ENCODE measurements around the gene IGIP.

- TF ChIP-seq FOXM1 (IDR thresholded peaks at IDR 0.05; ENCODE audit: low read depth) (no peak), POLR2AphosphoS5 (IDR thresholded peaks at IDR 0.05; ENCODE audit: low read depth, low read length) (no peak), USF2 (IDR thresholded peaks at IDR 0.05; ENCODE audit: borderline replicate concordance, low read depth, low read length) (no peak), GABPA (IDR thresholded peaks at IDR 0.05; ENCODE audit: low read depth) (no peak), EZH2phosphoT487 (IDR thresholded peaks at IDR 0.05; ENCODE audit: borderline replicate concordance, low read depth) (no peak), NFIC (IDR thresholded peaks at IDR 0.05; ENCODE audit: borderline replicate concordance) (no peak), GATA2 (CRISPR knock-in tag; IDR thresholded peaks at IDR 0.05) (no peak), TEAD4 (IDR thresholded peaks at IDR 0.05; ENCODE audit: borderline replicate concordance, insufficient read depth) (no peak), TAF1 (IDR thresholded peaks at IDR 0.05; ENCODE audit: borderline replicate concordance, low read depth, low read length) (no peak), EP300 (IDR thresholded peaks at IDR 0.05; ENCODE audit: borderline replicate concordance in 1 of 2, low read depth in 1 of 2, low read length in 1 of 2) (no peak)
- TF ChIP-seq, protein P1, sequence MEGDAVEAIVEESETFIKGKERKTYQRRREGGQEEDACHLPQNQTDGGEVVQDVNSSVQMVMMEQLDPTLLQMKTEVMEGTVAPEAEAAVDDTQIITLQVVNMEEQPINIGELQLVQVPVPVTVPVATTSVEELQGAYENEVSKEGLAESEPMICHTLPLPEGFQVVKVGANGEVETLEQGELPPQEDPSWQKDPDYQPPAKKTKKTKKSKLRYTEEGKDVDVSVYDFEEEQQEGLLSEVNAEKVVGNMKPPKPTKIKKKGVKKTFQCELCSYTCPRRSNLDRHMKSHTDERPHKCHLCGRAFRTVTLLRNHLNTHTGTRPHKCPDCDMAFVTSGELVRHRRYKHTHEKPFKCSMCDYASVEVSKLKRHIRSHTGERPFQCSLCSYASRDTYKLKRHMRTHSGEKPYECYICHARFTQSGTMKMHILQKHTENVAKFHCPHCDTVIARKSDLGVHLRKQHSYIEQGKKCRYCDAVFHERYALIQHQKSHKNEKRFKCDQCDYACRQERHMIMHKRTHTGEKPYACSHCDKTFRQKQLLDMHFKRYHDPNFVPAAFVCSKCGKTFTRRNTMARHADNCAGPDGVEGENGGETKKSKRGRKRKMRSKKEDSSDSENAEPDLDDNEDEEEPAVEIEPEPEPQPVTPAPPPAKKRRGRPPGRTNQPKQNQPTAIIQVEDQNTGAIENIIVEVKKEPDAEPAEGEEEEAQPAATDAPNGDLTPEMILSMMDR (IDR thresholded peaks at IDR 0.05), result no peak
- TF ChIP-seq, protein P2, sequence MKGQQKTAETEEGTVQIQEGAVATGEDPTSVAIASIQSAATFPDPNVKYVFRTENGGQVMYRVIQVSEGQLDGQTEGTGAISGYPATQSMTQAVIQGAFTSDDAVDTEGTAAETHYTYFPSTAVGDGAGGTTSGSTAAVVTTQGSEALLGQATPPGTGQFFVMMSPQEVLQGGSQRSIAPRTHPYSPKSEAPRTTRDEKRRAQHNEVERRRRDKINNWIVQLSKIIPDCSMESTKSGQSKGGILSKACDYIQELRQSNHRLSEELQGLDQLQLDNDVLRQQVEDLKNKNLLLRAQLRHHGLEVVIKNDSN (IDR thresholded peaks at IDR 0.05; ENCODE audit: borderline replicate concordance, low read depth), result no peak
Measured at GRCh38 chr5:140093179-140093578, 32.6 kb upstream of the IGIP start.
